ENCODE results near the gene KDM2B. TPM values are rescaled to one million over a fixed set of nuclear protein-coding genes. Genes with fewer than 3 reads are reported as not detected.

The KDM2B gene
- total and polyA plus RNA-seq, 10 of the 15 experiments (the other 5 are each of a cell fraction or from before 2014, with no cell fraction given) = 13.6 to 124 (median 40.4) TPM

GRCh38 chr12:121536054-121536898 is 44.5 kb downstream of the KDM2B start (continued):
- no peak for TF ChIP-seq ATF3 (IDR thresholded peaks at IDR 0.05; ENCODE audit: borderline replicate concordance, extremely low read depth, low read depth, low read length)
- no peak; the same call in 1 of the 2 replicates for TF ChIP-seq CREB1 (IDR thresholded peaks at IDR 0.05; ENCODE audit: low read depth)
- TF ChIP-seq ZBTB4 (CRISPR knock-in tag; IDR thresholded peaks at IDR 0.05) = no peak
- peak; percentile 67; the same call in 1 of the 2 replicates for TF ChIP-seq POLR2AphosphoS2 (IDR thresholded peaks at IDR 0.05; ENCODE audit: low read depth, low read length)
- 0 out of 2 replicates have a peak, but pooled peaks have one; percentile 57 for TF ChIP-seq FOXM1 (IDR thresholded peaks at IDR 0.05; ENCODE audit: low read depth, low read length)
- peak; percentile 60 for TF ChIP-seq SKIL (IDR thresholded peaks at IDR 0.05; ENCODE audit: low read depth, poor library complexity, severe bottlenecking)
- TF ChIP-seq, protein P1, sequence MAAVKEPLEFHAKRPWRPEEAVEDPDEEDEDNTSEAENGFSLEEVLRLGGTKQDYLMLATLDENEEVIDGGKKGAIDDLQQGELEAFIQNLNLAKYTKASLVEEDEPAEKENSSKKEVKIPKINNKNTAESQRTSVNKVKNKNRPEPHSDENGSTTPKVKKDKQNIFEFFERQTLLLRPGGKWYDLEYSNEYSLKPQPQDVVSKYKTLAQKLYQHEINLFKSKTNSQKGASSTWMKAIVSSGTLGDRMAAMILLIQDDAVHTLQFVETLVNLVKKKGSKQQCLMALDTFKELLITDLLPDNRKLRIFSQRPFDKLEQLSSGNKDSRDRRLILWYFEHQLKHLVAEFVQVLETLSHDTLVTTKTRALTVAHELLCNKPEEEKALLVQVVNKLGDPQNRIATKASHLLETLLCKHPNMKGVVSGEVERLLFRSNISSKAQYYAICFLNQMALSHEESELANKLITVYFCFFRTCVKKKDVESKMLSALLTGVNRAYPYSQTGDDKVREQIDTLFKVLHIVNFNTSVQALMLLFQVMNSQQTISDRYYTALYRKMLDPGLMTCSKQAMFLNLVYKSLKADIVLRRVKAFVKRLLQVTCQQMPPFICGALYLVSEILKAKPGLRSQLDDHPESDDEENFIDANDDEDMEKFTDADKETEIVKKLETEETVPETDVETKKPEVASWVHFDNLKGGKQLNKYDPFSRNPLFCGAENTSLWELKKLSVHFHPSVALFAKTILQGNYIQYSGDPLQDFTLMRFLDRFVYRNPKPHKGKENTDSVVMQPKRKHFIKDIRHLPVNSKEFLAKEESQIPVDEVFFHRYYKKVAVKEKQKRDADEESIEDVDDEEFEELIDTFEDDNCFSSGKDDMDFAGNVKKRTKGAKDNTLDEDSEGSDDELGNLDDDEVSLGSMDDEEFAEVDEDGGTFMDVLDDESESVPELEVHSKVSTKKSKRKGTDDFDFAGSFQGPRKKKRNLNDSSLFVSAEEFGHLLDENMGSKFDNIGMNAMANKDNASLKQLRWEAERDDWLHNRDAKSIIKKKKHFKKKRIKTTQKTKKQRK (IDR thresholded peaks at IDR 0.05; ENCODE audit: low read depth, low read length) = no peak
- TF ChIP-seq ZNF217 (IDR thresholded peaks at IDR 0.05) = peak; percentile 16; the same call in 1 of the 2 replicates
- no peak for TF ChIP-seq ETV6 (conservative IDR thresholded peaks at IDR 0.05 in 1 of 2, IDR thresholded peaks at IDR 0.05 in 1 of 2; ENCODE audit: borderline replicate concordance in 1 of 2, low read depth in 1 of 2)
- TF ChIP-seq CHD2 (IDR thresholded peaks at IDR 0.05; ENCODE audit: borderline replicate concordance, low read depth, low read length) = peak; percentile 75
- no peak for TF ChIP-seq CHD4 (IDR thresholded peaks at IDR 0.05)
- TF ChIP-seq PML (IDR thresholded peaks at IDR 0.05; ENCODE audit: low read length) = 0 out of 2 replicates have a peak, but pooled peaks have one; percentile 2
- 0 out of 2 replicates have a peak, but pooled peaks have one; percentile 56 for TF ChIP-seq NFIC (IDR thresholded peaks at IDR 0.05; ENCODE audit: low read depth, low read length)
- TF ChIP-seq KAT2A (conservative IDR thresholded peaks at IDR 0.05; ENCODE audit: control insufficient read depth, low read depth, low read length) = no peak

Data from GM12878 (cell line).